Measurements from ENCODE around the gene MATN4. TPM values are rescaled to one million over a fixed set of nuclear protein-coding genes. Genes with fewer than 3 reads are reported as not detected.

Gene MATN4
- total and polyA plus RNA-seq, 3 experiments from 2014 or later: 0.22 TPM; not detected in 2

GRCh38 chr20:45307076-45307640, 941 bp downstream of the MATN4 start:
- Mint-ChIP-seq H3K4me3 (no peak overlapping the region), H3K27me3 (peaks cover 34 to 74% of the 10 kb centered on the region in 2 donors), H3K9me3 (no peaks in the 10 kb centered on the region), H3K4me1 (peaks cover 5 to 16% (median 8%) of the 10 kb centered on the region in 3 donors), H3K27ac (no peak overlapping the region), H3K36me3 (no peaks in the 10 kb centered on the region)
- Histone ChIP-seq H3K27me3 (ENCODE audit: insufficient read depth, low read length, poor library complexity, severe bottlenecking) (no peaks in the 10 kb centered on the region), H3K36me3 (ENCODE audit: insufficient read depth, low read length) (no peaks in the 10 kb centered on the region), H3K9me3 (ENCODE audit: low read length) (no peaks in the 10 kb centered on the region), H3K27ac (ENCODE audit: low read depth, low read length) (no peak overlapping the region), H3K4me3 (ENCODE audit: low read length) (no peak overlapping the region), H3K4me1 (ENCODE audit: insufficient read depth, low read length) (no peaks in the 10 kb centered on the region)
- ChIA-PET CTCF (interaction anchor here (0.9 to 1.5 kb wide), 3 partner anchors 13 to 466 kb away, joined by 3 to 8 read pairs (median 6); no protein-coding TSS in a partner anchor), POLR2A (no interaction called here)
- DNase-seq: no peak

- peaks cover 5 to 16% (median 6%) of the 10 kb centered on the region in 3 donors for H3K4me1 Mint-ChIP-seq
- Histone ChIP-seq H3K4me1 (ENCODE audit: insufficient read depth, low read length) (no peaks in the 10 kb centered on the region), H3K36me3 (ENCODE audit: insufficient read depth, low read length) (no peaks in the 10 kb centered on the region), H3K9me3 (ENCODE audit: low read length) (no peaks in the 10 kb centered on the region), H3K4me3 (ENCODE audit: low read length) (no peak within 1 kb of the TSS), H3K27ac (ENCODE audit: low read depth, low read length) (no peak within 1 kb of the TSS), H3K27me3 (ENCODE audit: insufficient read depth, low read length, poor library complexity, severe bottlenecking) (no peaks in the 10 kb centered on the region)
- no peaks in the 10 kb centered on the region for H3K9me3 Mint-ChIP-seq
- H3K27ac Mint-ChIP-seq: no peak within 1 kb of the TSS
- H3K27me3 Mint-ChIP-seq: peaks cover 38 to 73% of the 10 kb centered on the region in 2 donors
- peak in 4 of 5 donors; percentile 31 to 63 (median 40) for DNase-seq
- ChIA-PET POLR2A (no interaction called here), CTCF (interaction anchor here (1.3 kb wide), 1 partner anchor 15 kb away, joined by 6 read pairs; no protein-coding TSS in a partner anchor)
- no peaks in the 10 kb centered on the region for H3K36me3 Mint-ChIP-seq
- H3K4me3 Mint-ChIP-seq: no peak within 1 kb of the TSS
Measured at GRCh38 chr20:45306431-45306982, 1.6 kb downstream of the MATN4 start, which contains the start of gene RBPJL. Gene RBPJL, plus strand, starts transcription at chr20:45306840. Its CDS starts 83 bp downstream, at chr20:45306923.

- DNase-seq: no peak
Measured at GRCh38 chr20:45305262-45305661, 2.8 kb downstream of the MATN4 start.

GRCh38 chr20:45304464-45304999, 3.6 kb downstream of the MATN4 start:
- Histone ChIP-seq H3K4me3 (ENCODE audit: low read length) (no peak overlapping the region), H3K4me1 (ENCODE audit: insufficient read depth, low read length) (no peaks in the 10 kb centered on the region), H3K27me3 (ENCODE audit: insufficient read depth, low read length, poor library complexity, severe bottlenecking) (no peaks in the 10 kb centered on the region), H3K36me3 (ENCODE audit: insufficient read depth, low read length) (no peaks in the 10 kb centered on the region), H3K9me3 (ENCODE audit: low read length) (no peaks in the 10 kb centered on the region), H3K27ac (ENCODE audit: low read depth, low read length) (no peak overlapping the region)
- H3K9me3 Mint-ChIP-seq: no peaks in the 10 kb centered on the region
- H3K36me3 Mint-ChIP-seq: no peaks in the 10 kb centered on the region
- H3K27me3 Mint-ChIP-seq: peaks cover 32 to 58% of the 10 kb centered on the region in 2 donors
- POLR2A ChIA-PET: no interaction called here
- DNase-seq: no peak
- H3K4me3 Mint-ChIP-seq: no peak overlapping the region
- peaks cover 0 to 5% (median 5%) of the 10 kb centered on the region in 3 donors for H3K4me1 Mint-ChIP-seq
- H3K27ac Mint-ChIP-seq: no peak overlapping the region
- CTCF ChIA-PET: interaction anchor here (3.3 kb wide), 1 partner anchor 12 kb away, joined by 26 read pairs; no protein-coding TSS in a partner anchor

More at GRCh38 chr20:45305262-45305661, 2.8 kb downstream of the MATN4 start:
- ChIA-PET CTCF (interaction anchor here (1.0 to 3.3 kb wide), 2 partner anchors 13 to 19 kb away, joined by 3 to 26 read pairs; no protein-coding TSS in a partner anchor), POLR2A (no interaction called here)
- Mint-ChIP-seq H3K9me3 (no peaks in the 10 kb centered on the region), H3K27me3 (peaks cover 38 to 64% of the 10 kb centered on the region in 2 donors), H3K27ac (peak overlapping the region in 1 of 8 donors; percentile 83), H3K4me3 (no peak overlapping the region), H3K36me3 (no peaks in the 10 kb centered on the region), H3K4me1 (peaks cover 0 to 5% (median 5%) of the 10 kb centered on the region in 3 donors)
- no peak overlapping the region for H3K27ac ChIP-seq (ENCODE audit: low read depth, low read length)
- H3K36me3 ChIP-seq (ENCODE audit: insufficient read depth, low read length): no peaks in the 10 kb centered on the region
- H3K27me3 ChIP-seq (ENCODE audit: insufficient read depth, low read length, poor library complexity, severe bottlenecking): no peaks in the 10 kb centered on the region
- H3K4me1 ChIP-seq (ENCODE audit: insufficient read depth, low read length): no peaks in the 10 kb centered on the region
- no peaks in the 10 kb centered on the region for H3K9me3 ChIP-seq (ENCODE audit: low read length)
- H3K4me3 ChIP-seq (ENCODE audit: low read length): no peak overlapping the region

DNA sequence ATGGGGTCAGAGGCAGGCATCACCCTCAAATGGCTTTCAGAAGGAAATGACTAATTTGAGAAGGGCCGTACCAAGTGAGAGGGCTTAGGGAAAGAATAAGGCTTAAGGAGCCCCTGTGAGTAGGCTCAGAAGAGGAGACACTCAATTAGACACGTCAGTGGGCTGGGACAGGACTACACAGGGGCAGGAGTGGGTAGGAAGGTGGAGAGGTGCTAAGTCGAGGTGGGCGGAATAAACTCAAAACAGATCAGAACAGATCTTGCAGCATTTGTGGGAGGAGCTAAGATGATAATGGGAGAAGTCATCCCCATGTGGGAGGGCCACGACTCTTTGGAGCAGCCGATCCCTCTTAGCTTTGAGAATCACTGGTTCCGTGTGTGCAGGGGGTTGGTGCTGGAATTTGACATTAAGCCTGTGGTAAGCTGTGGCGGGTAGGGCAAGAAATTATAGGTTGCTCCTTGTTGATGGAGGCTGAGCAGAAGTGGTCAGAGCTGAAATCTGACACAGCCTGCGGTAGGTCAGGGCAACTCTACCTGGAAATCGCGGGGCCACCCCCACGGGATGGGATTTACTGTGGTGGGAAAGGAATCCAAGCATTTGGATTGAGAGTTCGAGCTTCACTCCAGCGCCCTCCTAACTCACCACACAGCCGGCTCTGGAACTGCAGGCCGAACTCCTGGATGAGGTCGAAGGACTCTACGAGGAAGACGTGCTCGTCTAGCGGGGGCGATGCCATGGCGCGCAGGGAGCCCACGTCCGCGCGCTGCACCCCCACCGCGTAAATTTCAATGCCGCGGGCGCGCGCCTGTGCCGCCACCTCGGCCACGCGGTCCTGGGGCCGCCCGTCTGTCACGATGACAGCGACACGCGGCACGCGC, 4.3 kb downstream of the MATN4 start:
- Mint-ChIP-seq H3K4me3 (no peak overlapping the region), H3K27me3 (peaks cover 31 to 58% of the 10 kb centered on the region in 2 donors), H3K9me3 (no peaks in the 10 kb centered on the region), H3K27ac (no peak overlapping the region), H3K4me1 (peaks cover 0 to 5% (median 5%) of the 10 kb centered on the region in 3 donors), H3K36me3 (no peaks in the 10 kb centered on the region)
- no peaks in the 10 kb centered on the region for H3K9me3 ChIP-seq (ENCODE audit: low read length)
- no peak overlapping the region for H3K4me3 ChIP-seq (ENCODE audit: low read length)
- no peak overlapping the region for H3K27ac ChIP-seq (ENCODE audit: low read depth, low read length)
- ChIA-PET POLR2A (interaction anchor here (0.5 kb wide), 1 partner anchor 618 kb away, joined by 3 read pairs; no protein-coding TSS in a partner anchor), CTCF (interaction anchor here (2.1 to 3.3 kb wide), 2 partner anchors 11 to 70 kb away, joined by 6 to 26 read pairs; no protein-coding TSS in a partner anchor)
- H3K36me3 ChIP-seq (ENCODE audit: insufficient read depth, low read length): no peaks in the 10 kb centered on the region
- H3K27me3 ChIP-seq (ENCODE audit: insufficient read depth, low read length, poor library complexity, severe bottlenecking): no peaks in the 10 kb centered on the region
- DNase-seq: no peak
- no peaks in the 10 kb centered on the region for H3K4me1 ChIP-seq (ENCODE audit: insufficient read depth, low read length)

DNA sequence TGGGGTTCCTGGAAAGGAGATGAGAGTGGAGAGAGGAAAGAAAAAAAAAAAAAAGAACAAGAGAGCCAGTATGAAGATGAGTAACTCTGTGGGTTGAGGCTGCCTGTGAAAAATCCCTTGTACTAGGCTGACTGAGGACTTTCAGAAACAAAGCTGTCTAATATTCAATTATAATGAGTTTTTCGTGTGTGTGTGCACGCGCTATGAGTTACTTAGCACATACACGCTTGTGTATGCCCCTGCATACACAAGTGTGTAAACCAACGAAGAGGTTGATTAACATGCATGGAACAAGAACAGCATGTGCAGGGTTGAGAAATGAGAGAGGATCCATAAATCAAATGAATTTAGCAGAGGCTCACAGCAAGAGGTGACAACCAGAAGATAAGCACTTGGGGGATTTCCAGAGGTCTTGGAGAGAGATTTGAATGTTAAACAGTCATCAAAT, 6.3 kb downstream of the MATN4 start:
- DNase-seq: no peak
- Mint-ChIP-seq H3K36me3 (no peaks in the 10 kb centered on the region), H3K27ac (no peak overlapping the region), H3K9me3 (no peaks in the 10 kb centered on the region), H3K4me1 (peaks cover 0 to 5% (median 5%) of the 10 kb centered on the region in 3 donors), H3K4me3 (no peak overlapping the region), H3K27me3 (peaks cover 30 to 57% of the 10 kb centered on the region in 2 donors)
- ChIA-PET CTCF (interaction anchor here (0.9 to 2.1 kb wide), 6 partner anchors 9 to 469 kb away, joined by 3 to 7 read pairs (median 4); no protein-coding TSS in a partner anchor), POLR2A (no interaction called here)
- Histone ChIP-seq H3K27ac (ENCODE audit: low read depth, low read length) (no peak overlapping the region), H3K36me3 (ENCODE audit: insufficient read depth, low read length) (no peaks in the 10 kb centered on the region), H3K27me3 (ENCODE audit: insufficient read depth, low read length, poor library complexity, severe bottlenecking) (no peaks in the 10 kb centered on the region), H3K9me3 (ENCODE audit: low read length) (no peaks in the 10 kb centered on the region), H3K4me3 (ENCODE audit: low read length) (no peak overlapping the region), H3K4me1 (ENCODE audit: insufficient read depth, low read length) (no peaks in the 10 kb centered on the region)

GRCh38 chr20:45300961-45301360, 7.1 kb downstream of the MATN4 start:
- Mint-ChIP-seq H3K27ac (no peak overlapping the region), H3K4me1 (peaks cover 0 to 5% (median 5%) of the 10 kb centered on the region in 3 donors), H3K4me3 (no peak overlapping the region), H3K27me3 (peaks cover 35 to 60% of the 10 kb centered on the region in 2 donors), H3K36me3 (no peaks in the 10 kb centered on the region), H3K9me3 (no peaks in the 10 kb centered on the region)
- Histone ChIP-seq H3K27me3 (ENCODE audit: insufficient read depth, low read length, poor library complexity, severe bottlenecking) (no peaks in the 10 kb centered on the region), H3K4me1 (ENCODE audit: insufficient read depth, low read length) (no peaks in the 10 kb centered on the region), H3K27ac (ENCODE audit: low read depth, low read length) (no peak overlapping the region), H3K9me3 (ENCODE audit: low read length) (no peaks in the 10 kb centered on the region), H3K36me3 (ENCODE audit: insufficient read depth, low read length) (no peaks in the 10 kb centered on the region), H3K4me3 (ENCODE audit: low read length) (no peak overlapping the region)
- ChIA-PET CTCF (interaction anchor here (1.1 to 2.2 kb wide), 4 partner anchors 8 to 136 kb away, joined by 3 to 7 read pairs (median 6); no protein-coding TSS in a partner anchor), POLR2A (no interaction called here)
- no peak for DNase-seq
